ENCODE measurements around the gene RASA2. TPM values are rescaled to one million over a fixed set of nuclear protein-coding genes. Genes with fewer than 3 reads are reported as not detected.
A peak's percentile ranks its signal among the peaks of the same experiment; 100 is the strongest.

Gene RASA2
- total RNA-seq, 4 donors from 2014 or later = 9.1 to 12.8 (median 10.6) TPM

GRCh38 chr3:141445990-141446389, 40.8 kb upstream of the RASA2 start:
- 97% methylated on average over 1 of the region's 1 CpG for WGBS
- no peak for DNase-seq (ENCODE audit: extremely low spot score)
- H3K4me3 ChIP-seq = no peak overlapping the region
- no peaks in the 10 kb centered on the region for H3K9me3 ChIP-seq
- H3K36me3 ChIP-seq = peaks cover 11 to 52% (median 35%) of the 10 kb centered on the region in 4 donors
- peak overlapping the region in 1 of 4 donors; percentile 16 for H3K27ac ChIP-seq (replicated peaks in 1 of 4)
- H3K4me1 ChIP-seq = peaks cover 47 to 84% (median 76%) of the 10 kb centered on the region in 4 donors
- intact Hi-C loops (cut with DNase I) = no loop called here
- H3K27me3 ChIP-seq = no peaks in the 10 kb centered on the region
- TF ChIP-seq EP300 (IDR thresholded peaks at IDR 0.05) (no peak), POLR2AphosphoS5 (IDR thresholded peaks at IDR 0.05) (no peak), POLR2A (IDR thresholded peaks at IDR 0.05; ENCODE audit: low read depth) (no peak), CTCF (IDR thresholded peaks at IDR 0.05) (no peak)

GRCh38 chr3:141446737-141447136, 40.1 kb upstream of the RASA2 start:
- no peak for DNase-seq (ENCODE audit: extremely low spot score)
- Histone ChIP-seq H3K9me3 (no peaks in the 10 kb centered on the region), H3K36me3 (peaks cover 11 to 52% (median 35%) of the 10 kb centered on the region in 4 donors), H3K27me3 (no peaks in the 10 kb centered on the region), H3K4me1 (peaks cover 45 to 79% (median 73%) of the 10 kb centered on the region in 4 donors), H3K27ac (replicated peaks in 1 of 4) (peak overlapping the region in 3 of 4 donors; percentile 3 to 72 (median 12)), H3K4me3 (no peak overlapping the region)
- TF ChIP-seq CTCF (IDR thresholded peaks at IDR 0.05) (no peak), EP300 (IDR thresholded peaks at IDR 0.05) (no peak), POLR2A (IDR thresholded peaks at IDR 0.05; ENCODE audit: low read depth) (no peak)
- intact Hi-C loops (cut with DNase I) = no loop called here

GRCh38 chr3:141447383-141447782, 39.4 kb upstream of the RASA2 start:
- intact Hi-C loops (cut with DNase I) = no loop called here

GRCh38 chr3:141448606-141449220, 38.1 kb upstream of the RASA2 start:
- no peak for DNase-seq (ENCODE audit: extremely low spot score)
- 40% methylated on average over 6 of the region's 6 CpGs for WGBS
- H3K4me3 ChIP-seq = no peak overlapping the region
- TF ChIP-seq CTCF (IDR thresholded peaks at IDR 0.05) = no peak
- TF ChIP-seq POLR2AphosphoS5 (IDR thresholded peaks at IDR 0.05) = no peak
- intact Hi-C loops (cut with DNase I) = no loop called here
- peaks cover 8 to 39% (median 25%) of the 10 kb centered on the region in 4 donors for H3K36me3 ChIP-seq
- no peaks in the 10 kb centered on the region for H3K27me3 ChIP-seq
- H3K27ac ChIP-seq (replicated peaks in 1 of 4) = peak overlapping the region; percentile 42 to 72 (median 61)
- peaks cover 30 to 68% (median 61%) of the 10 kb centered on the region in 4 donors for H3K4me1 ChIP-seq
- no peaks in the 10 kb centered on the region for H3K9me3 ChIP-seq

More at GRCh38 chr3:141447383-141447782, 39.4 kb upstream of the RASA2 start:
- DNase-seq (ENCODE audit: extremely low spot score) = no peak
- peaks cover 42 to 79% (median 73%) of the 10 kb centered on the region in 4 donors for H3K4me1 ChIP-seq
- no peak overlapping the region for H3K4me3 ChIP-seq
- no peaks in the 10 kb centered on the region for H3K9me3 ChIP-seq
- WGBS = 86% methylated on average over 6 of the region's 6 CpGs
- H3K27me3 ChIP-seq = no peaks in the 10 kb centered on the region
- H3K27ac ChIP-seq (replicated peaks in 1 of 4) = peak overlapping the region in 3 of 4 donors; percentile 3 to 72 (median 42)
- H3K36me3 ChIP-seq = peaks cover 11 to 52% (median 35%) of the 10 kb centered on the region in 4 donors
- TF ChIP-seq POLR2AphosphoS5 (IDR thresholded peaks at IDR 0.05) (no peak), EP300 (IDR thresholded peaks at IDR 0.05) (no peak), CTCF (IDR thresholded peaks at IDR 0.05) (no peak), POLR2A (IDR thresholded peaks at IDR 0.05; ENCODE audit: low read depth) (no peak)

- no peak overlapping the region for H3K4me3 ChIP-seq
- H3K36me3 ChIP-seq = peaks cover under 1 to 32% (median 18%) of the 10 kb centered on the region in 4 donors
- no peak for TF ChIP-seq CTCF (IDR thresholded peaks at IDR 0.05)
- TF ChIP-seq POLR2A (IDR thresholded peaks at IDR 0.05; ENCODE audit: low read depth) = no peak
- no peak for TF ChIP-seq POLR2AphosphoS5 (IDR thresholded peaks at IDR 0.05)
- no peak for TF ChIP-seq EP300 (IDR thresholded peaks at IDR 0.05)
- H3K27ac ChIP-seq (replicated peaks in 1 of 4) = peak overlapping the region; percentile 42 to 72 (median 61)
- H3K27me3 ChIP-seq = no peaks in the 10 kb centered on the region
- no peaks in the 10 kb centered on the region for H3K9me3 ChIP-seq
- H3K4me1 ChIP-seq = peaks cover 22 to 63% (median 55%) of the 10 kb centered on the region in 4 donors
- DNase-seq (ENCODE audit: extremely low spot score) = no peak
- 61% methylated on average over 6 of the region's 6 CpGs for WGBS
- intact Hi-C loops (cut with DNase I) = no loop called here
Measured at GRCh38 chr3:141449424-141449823, 37.4 kb upstream of the RASA2 start.
